Measurements from ENCODE around the gene UHRF1. TPM values are rescaled to one million over a fixed set of nuclear protein-coding genes. Genes with fewer than 3 reads are reported as not detected.

Gene UHRF1
- total and polyA plus RNA-seq, 2 of the 4 experiments (the other 2 are of a cell fraction), result 47.4 to 57.4 TPM

GRCh38 chr19:4987692-4988370, 78.5 kb downstream of the UHRF1 start:
- Histone ChIP-seq H3K14ac (replicated peaks; ENCODE audit: low read depth, low read length) (peak overlapping the region; percentile 73; the same call in 1 of the 2 replicates), H2BK120ac (ENCODE audit: low read depth, low read length) (no peak overlapping the region), H4K5ac (ENCODE audit: low read depth, low read length) (no peak overlapping the region), H3K56ac (ENCODE audit: extremely low read depth, insufficient read depth, low read length) (no peak overlapping the region), H3K4ac (ENCODE audit: low read depth, low read length) (0 out of 2 replicates have a peak overlapping the region, but pooled peaks have one; percentile 21), H4K8ac (ENCODE audit: low read depth in 2 of 2, low read length in 2 of 2) (no peak overlapping the region), H3K4me1 (ENCODE audit: control insufficient read depth, insufficient read depth, low read length) (peaks cover 22% of the 10 kb centered on the region), H3K36me3 (ENCODE audit: control insufficient read depth, insufficient read depth, low read length) (peaks cover 8% of the 10 kb centered on the region; the same call in 1 of the 2 replicates), H3K27ac (ENCODE audit: insufficient read depth, low read length) (no peak overlapping the region), H2AK5ac (ENCODE audit: low read depth, low read length) (peak overlapping the region; percentile 78; the same call in 1 of the 2 replicates), H3K4me2 (ENCODE audit: low read depth, low read length) (no peak overlapping the region), H4K20me1 (ENCODE audit: insufficient read depth, low read length) (peaks cover 98% of the 10 kb centered on the region), H3K18ac (ENCODE audit: low read depth, low read length) (no peak overlapping the region), H3K23ac (ENCODE audit: low read depth, low read length) (peak overlapping the region; percentile 33; the same call in 1 of the 2 replicates), H2BK15ac (ENCODE audit: low read depth, low read length) (no peak overlapping the region), H3K4me3 (ENCODE audit: insufficient read depth, low read depth, low read length) (no peak overlapping the region), H2AK9ac (replicated peaks; ENCODE audit: low read depth, low read length, poor library complexity) (peak overlapping the region; percentile 72), H3K9ac (ENCODE audit: low read depth, low read length) (no peak overlapping the region), H2BK5ac (ENCODE audit: low read depth, low read length, poor library complexity, severe bottlenecking) (no peak overlapping the region), H3K9me1 (ENCODE audit: insufficient read depth, low read length) (peaks cover 26% of the 10 kb centered on the region), H4K91ac (ENCODE audit: insufficient read depth, low read depth, low read length) (no peak overlapping the region), H3K79me1 (ENCODE audit: low read depth in 1 of 2, low read length in 2 of 2) (peaks cover 22 to 95% of the 10 kb centered on the region in 2 experiments), H2AFZ (replicated peaks; ENCODE audit: low read length, poor library complexity) (peak overlapping the region; percentile 49), H2BK20ac (ENCODE audit: low read depth, low read length) (no peak overlapping the region), H3K9me3 (ENCODE audit: control insufficient read depth, insufficient read depth, low read length) (no peaks in the 10 kb centered on the region; the same call in 1 of the 2 replicates), H3K27me3 (ENCODE audit: control insufficient read depth, insufficient read depth, low read length) (no peaks in the 10 kb centered on the region)
- WGBS, 2 experiments (ENCODE audit: extremely low coverage in 2 of 2, insufficient read length in 1 of 2), result 65% methylated on average over 9 of the region's 24 CpGs; no CpG with 5 or more reads in 1 of the 2 experiments
- in situ Hi-C loops (cut with MboI; ENCODE audit: low sequenced_read_pairs), result no loop called here
- ATAC-seq (ENCODE audit: low read depth) (no peak), DNase-seq (peak; percentile 59)
- BruUV-seq (replicated peaks), result no TSS peak
- dilution Hi-C loops (cut with HindIII; ENCODE audit: low sequenced_read_pairs, unreplicated experiment), result no loop called here
- POLR2A ChIA-PET (ENCODE audit: unreplicated experiment), result no interaction called here
- CTCF ChIA-PET, result interaction anchor here (0.6 kb wide), 1 partner anchor 38 kb away, joined by 3 read pairs; no protein-coding TSS in a partner anchor
- intact Hi-C loops (cut with micrococcal nuclease), result no loop called here
- TF ChIP-seq MAFK (IDR thresholded peaks at IDR 0.05; ENCODE audit: low read depth, low read length) (no peak), USF2 (IDR thresholded peaks at IDR 0.05; ENCODE audit: low read depth, low read length) (no peak), MAZ (IDR thresholded peaks at IDR 0.05; ENCODE audit: borderline replicate concordance, low read depth, low read length) (no peak), CEBPB (IDR thresholded peaks at IDR 0.05; ENCODE audit: low read depth, low read length) (no peak), RFX5 (IDR thresholded peaks at IDR 0.05; ENCODE audit: low read depth, low read length) (no peak), BHLHE40 (IDR thresholded peaks at IDR 0.05; ENCODE audit: low read depth, low read length) (no peak), SMC3 (IDR thresholded peaks at IDR 0.05; ENCODE audit: low read depth, low read length) (no peak), POLR2A (IDR thresholded peaks at IDR 0.05; ENCODE audit: low read depth, low read length) (no peak), RAD21 (IDR thresholded peaks at IDR 0.05; ENCODE audit: low read length) (no peak), MXI1 (IDR thresholded peaks at IDR 0.05; ENCODE audit: borderline replicate concordance, low read depth, low read length) (no peak), ELK1 (IDR thresholded peaks at IDR 0.05; ENCODE audit: borderline replicate concordance, low read depth, low read length) (no peak), FOS (IDR thresholded peaks at IDR 0.05; ENCODE audit: low read depth, low read length) (no peak), CTCF (conservative IDR thresholded peaks at IDR 0.05; ENCODE audit: low read depth, low read length) (no peak), NFE2L2 (IDR thresholded peaks at IDR 0.05; ENCODE audit: low read depth, low read length) (no peak), CHD1 (IDR thresholded peaks at IDR 0.05; ENCODE audit: low read depth, low read length) (no peak)
